ENCODE measurements around the gene VASH1. TPM values are rescaled to one million over a fixed set of nuclear protein-coding genes. Genes with fewer than 3 reads are reported as not detected.

VASH1 gene
- total and polyA plus RNA-seq, 3 experiments from 2014 or later: 1.4 to 6.3 (median 5.7) TPM

DNA sequence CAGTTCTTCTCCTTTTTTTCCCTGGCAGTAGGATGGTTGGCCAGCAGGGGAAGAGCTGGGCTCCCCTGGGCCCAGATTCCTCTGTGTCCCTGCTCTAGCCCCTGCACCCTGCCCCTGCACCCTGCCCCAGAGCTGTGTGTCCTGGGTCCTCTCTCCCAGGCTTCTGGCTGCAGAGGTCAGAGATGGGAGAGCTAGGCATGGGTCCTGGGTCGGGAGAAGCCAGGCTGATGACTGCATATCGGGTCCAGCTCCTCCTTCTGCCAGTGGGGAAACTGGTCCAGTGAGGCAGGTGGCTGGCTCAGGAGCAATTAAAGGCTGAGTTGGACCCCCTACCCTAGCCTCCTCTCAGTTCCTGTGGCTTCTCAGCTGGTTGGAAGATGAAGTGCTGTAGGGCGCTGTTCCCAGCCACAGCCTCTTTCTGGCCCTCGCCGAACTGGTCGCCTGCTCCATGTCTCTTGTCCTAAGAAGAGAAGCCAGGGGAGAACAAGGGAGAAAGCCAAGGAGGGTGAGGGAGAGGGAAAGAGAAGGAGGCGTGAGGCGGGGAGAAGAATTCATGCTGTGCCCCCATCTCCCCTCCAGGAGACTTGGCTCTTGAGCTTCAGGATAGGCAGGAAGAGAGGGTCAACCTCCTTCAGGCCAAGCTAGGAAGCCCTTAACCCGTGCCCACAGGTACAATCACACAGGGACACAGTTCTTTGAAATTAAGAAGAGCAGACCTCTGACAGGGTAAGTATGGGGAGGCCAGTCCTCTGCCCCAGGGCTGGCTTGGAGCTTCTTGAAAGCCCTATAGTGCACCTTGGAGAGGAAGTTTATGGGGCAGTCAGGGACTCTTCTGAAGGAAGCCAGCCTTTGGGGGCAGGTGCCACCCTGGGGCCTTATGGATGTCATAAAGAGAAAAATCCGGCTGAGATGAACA lies 9.5 kb downstream of the VASH1 start:
- H3K27me3 Mint-ChIP-seq: peaks cover 0 to 8% of the 10 kb centered on the region in 2 donors
- peaks cover 0 to 2% (median 0%) of the 10 kb centered on the region in 3 donors for H3K36me3 Mint-ChIP-seq
- no peaks in the 10 kb centered on the region for H3K36me3 ChIP-seq (ENCODE audit: insufficient read depth, low read length)
- H3K9me3 ChIP-seq (ENCODE audit: low read length): no peaks in the 10 kb centered on the region
- peaks cover 14 to 19% (median 15%) of the 10 kb centered on the region in 3 donors for H3K4me1 Mint-ChIP-seq
- H3K27me3 ChIP-seq (ENCODE audit: insufficient read depth, low read length, poor library complexity, severe bottlenecking): no peaks in the 10 kb centered on the region
- CTCF ChIA-PET: interaction anchor here (1.0 kb wide), 1 partner anchor 12 kb away, joined by 3 read pairs; no protein-coding TSS in a partner anchor
- peak overlapping the region in 1 of 8 donors; percentile 89 for H3K27ac Mint-ChIP-seq
- no peaks in the 10 kb centered on the region for H3K9me3 Mint-ChIP-seq
- DNase-seq: no peak
- H3K4me3 ChIP-seq (ENCODE audit: low read length): no peak overlapping the region
- H3K27ac ChIP-seq (ENCODE audit: low read depth, low read length): no peak overlapping the region
- no peak overlapping the region for H3K4me3 Mint-ChIP-seq
- peaks cover 19% of the 10 kb centered on the region for H3K4me1 ChIP-seq (ENCODE audit: insufficient read depth, low read length)
- POLR2A ChIA-PET: no interaction called here

DNA sequence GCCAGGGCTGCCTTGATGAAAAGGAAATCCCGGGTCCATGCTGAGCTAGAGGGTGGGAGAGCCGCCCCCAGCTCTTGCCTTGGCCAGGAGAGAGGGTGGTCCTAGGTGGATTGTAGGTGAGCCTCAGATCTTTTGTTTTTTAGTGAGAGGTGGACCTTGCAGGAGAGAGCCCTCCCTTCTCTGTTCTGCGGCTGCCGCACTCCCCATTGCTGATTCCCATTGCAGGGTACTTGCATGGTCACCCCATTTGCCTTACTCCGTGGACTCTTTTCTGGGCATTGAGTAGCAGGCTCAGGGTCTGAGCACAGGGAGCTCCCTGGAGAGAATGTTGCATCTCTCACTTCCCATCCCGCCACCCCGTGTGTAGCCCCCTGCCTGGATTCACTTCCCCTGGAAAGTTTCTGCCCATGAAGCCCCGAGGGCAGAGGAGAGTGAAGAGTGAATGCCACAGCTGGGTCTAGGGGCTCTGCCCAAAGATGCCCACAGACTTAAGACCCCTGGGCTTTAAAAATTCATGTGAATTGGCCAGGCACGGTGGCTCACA lies 10.2 kb downstream of the VASH1 start:
- H3K27ac Mint-ChIP-seq: peak overlapping the region in 2 of 8 donors; percentile 55 to 74
- ChIA-PET CTCF (interaction anchor here (0.8 kb wide), 1 partner anchor 13 kb away, joined by 3 read pairs; no protein-coding TSS in a partner anchor), POLR2A (no interaction called here)
- Histone ChIP-seq H3K36me3 (ENCODE audit: insufficient read depth, low read length) (no peaks in the 10 kb centered on the region), H3K4me3 (ENCODE audit: low read length) (no peak overlapping the region), H3K27ac (ENCODE audit: low read depth, low read length) (no peak overlapping the region), H3K4me1 (ENCODE audit: insufficient read depth, low read length) (peaks cover 19% of the 10 kb centered on the region), H3K9me3 (ENCODE audit: low read length) (no peaks in the 10 kb centered on the region), H3K27me3 (ENCODE audit: insufficient read depth, low read length, poor library complexity, severe bottlenecking) (no peaks in the 10 kb centered on the region)
- no peaks in the 10 kb centered on the region for H3K9me3 Mint-ChIP-seq
- peaks cover 0 to 8% of the 10 kb centered on the region in 2 donors for H3K27me3 Mint-ChIP-seq
- peaks cover 14 to 19% (median 15%) of the 10 kb centered on the region in 3 donors for H3K4me1 Mint-ChIP-seq
- no peak overlapping the region for H3K4me3 Mint-ChIP-seq
- DNase-seq: no peak
- H3K36me3 Mint-ChIP-seq: peaks cover 0 to 2% (median 0%) of the 10 kb centered on the region in 3 donors

DNA sequence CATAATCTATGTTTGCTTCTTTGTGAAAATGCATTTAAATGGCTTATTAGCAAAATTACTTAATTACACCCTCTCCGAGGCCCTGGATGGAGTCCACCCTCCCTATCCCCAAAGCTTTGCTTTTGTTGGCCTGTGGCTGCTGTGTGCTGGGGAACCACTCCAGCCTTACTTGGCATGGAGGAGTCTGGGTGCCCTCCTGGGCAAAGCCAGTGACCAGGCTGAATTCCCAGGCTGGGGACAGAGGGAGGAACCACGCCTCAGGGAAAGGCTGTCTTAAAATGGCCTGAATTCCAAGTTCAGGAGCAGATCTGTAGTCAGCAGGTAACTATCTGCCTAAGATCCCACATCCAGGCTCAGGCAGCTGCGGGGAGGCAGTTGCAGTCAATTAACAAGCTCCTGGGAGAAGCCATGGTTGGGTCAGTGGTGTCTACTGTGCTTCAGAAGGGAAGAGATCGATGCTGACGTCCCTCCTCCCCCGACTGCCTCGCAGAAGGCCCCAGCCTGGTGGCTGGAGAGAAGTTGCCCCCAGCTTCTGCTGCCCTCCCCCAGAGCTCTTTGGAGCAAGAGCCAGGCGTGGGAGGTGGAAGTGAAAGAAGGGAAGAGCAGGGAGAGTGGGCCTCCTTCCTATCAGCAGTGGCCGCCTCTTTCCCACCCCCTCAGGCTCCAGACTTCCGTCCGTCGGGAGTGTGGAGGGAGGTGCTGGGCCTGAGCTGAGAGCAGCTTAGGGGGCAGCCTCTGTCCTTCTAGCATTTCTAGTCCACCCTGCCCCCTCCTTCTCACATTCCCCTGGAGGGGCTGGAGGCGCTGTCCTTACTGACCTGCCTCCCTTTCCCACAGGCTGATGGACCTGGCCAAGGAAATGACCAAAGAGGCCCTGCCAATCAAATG lies 11.3 kb downstream of the VASH1 start:
- Mint-ChIP-seq H3K4me1 (peaks cover 11 to 19% (median 15%) of the 10 kb centered on the region in 3 donors), H3K27me3 (peaks cover 0 to 8% of the 10 kb centered on the region in 2 donors), H3K27ac (peak overlapping the region in 1 of 8 donors; percentile 54), H3K9me3 (no peaks in the 10 kb centered on the region), H3K4me3 (no peak overlapping the region), H3K36me3 (peaks cover 0 to 2% (median 0%) of the 10 kb centered on the region in 3 donors)
- no peaks in the 10 kb centered on the region for H3K27me3 ChIP-seq (ENCODE audit: insufficient read depth, low read length, poor library complexity, severe bottlenecking)
- no peaks in the 10 kb centered on the region for H3K9me3 ChIP-seq (ENCODE audit: low read length)
- ChIA-PET CTCF (interaction anchor here (0.8 to 1.5 kb wide), 2 partner anchors 12 kb away, joined by 3 to 4 read pairs; no protein-coding TSS in a partner anchor), POLR2A (interaction anchor here (0.6 kb wide), 1 partner anchor 58 kb away, joined by 3 read pairs; no protein-coding TSS in a partner anchor)
- peaks cover 19% of the 10 kb centered on the region for H3K4me1 ChIP-seq (ENCODE audit: insufficient read depth, low read length)
- DNase-seq: no peak
- peak overlapping the region; percentile 14 for H3K27ac ChIP-seq (ENCODE audit: low read depth, low read length)
- no peaks in the 10 kb centered on the region for H3K36me3 ChIP-seq (ENCODE audit: insufficient read depth, low read length)
- H3K4me3 ChIP-seq (ENCODE audit: low read length): no peak overlapping the region

DNA sequence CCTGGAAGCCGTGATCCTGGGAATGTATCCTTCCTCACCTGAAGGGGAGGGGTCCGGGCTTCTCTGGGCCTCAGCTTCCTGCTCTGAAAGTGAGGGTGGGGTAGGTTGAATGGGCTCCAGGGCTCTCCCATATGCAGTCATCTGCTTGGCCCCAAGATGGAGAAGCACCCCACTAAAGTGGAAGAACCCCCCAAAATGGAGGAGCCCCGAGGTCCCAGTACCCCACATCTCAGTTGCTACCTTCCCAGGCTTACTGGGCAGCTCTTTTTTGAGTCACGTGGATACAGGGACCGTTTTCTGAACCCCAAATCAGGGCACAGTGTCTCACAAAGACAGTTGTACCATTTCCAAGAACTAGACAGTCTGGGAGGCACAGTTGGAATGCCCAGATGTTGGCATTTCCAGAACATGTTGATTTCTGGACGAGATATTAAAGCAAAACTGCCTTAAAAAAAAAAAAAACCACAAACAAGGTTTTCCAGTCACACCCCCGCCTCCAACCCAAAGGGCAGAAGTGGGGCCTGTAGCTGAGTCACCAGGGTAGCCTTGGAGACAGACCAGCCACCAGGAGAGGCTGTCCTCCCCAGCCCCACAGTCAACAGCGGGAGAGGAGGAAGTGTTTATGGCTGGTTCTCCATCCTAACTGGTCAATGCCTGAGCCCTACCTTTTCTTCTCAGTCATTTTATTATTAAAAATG lies 12.1 kb downstream of the VASH1 start:
- H3K9me3 Mint-ChIP-seq: no peaks in the 10 kb centered on the region
- CTCF ChIA-PET: interaction anchor here (1.5 kb wide), 1 partner anchor 11 kb away, joined by 4 read pairs; no protein-coding TSS in a partner anchor
- H3K36me3 ChIP-seq (ENCODE audit: insufficient read depth, low read length): no peaks in the 10 kb centered on the region
- peaks cover 4 to 11% (median 10%) of the 10 kb centered on the region in 3 donors for H3K4me1 Mint-ChIP-seq
- no peak overlapping the region for H3K27ac ChIP-seq (ENCODE audit: low read depth, low read length)
- DNase-seq: no peak
- H3K27me3 Mint-ChIP-seq: peaks cover 0 to 8% of the 10 kb centered on the region in 2 donors
- H3K36me3 Mint-ChIP-seq: peaks cover 0 to 2% (median 0%) of the 10 kb centered on the region in 3 donors
- no peaks in the 10 kb centered on the region for H3K9me3 ChIP-seq (ENCODE audit: low read length)
- POLR2A ChIA-PET: interaction anchor here (0.6 kb wide), 1 partner anchor 59 kb away, joined by 3 read pairs; no protein-coding TSS in a partner anchor
- no peak overlapping the region for H3K4me3 Mint-ChIP-seq
- no peaks in the 10 kb centered on the region for H3K27me3 ChIP-seq (ENCODE audit: insufficient read depth, low read length, poor library complexity, severe bottlenecking)
- no peak overlapping the region for H3K4me3 ChIP-seq (ENCODE audit: low read length)
- peaks cover 11% of the 10 kb centered on the region for H3K4me1 ChIP-seq (ENCODE audit: insufficient read depth, low read length)
- peak overlapping the region in 1 of 8 donors; percentile 68 for H3K27ac Mint-ChIP-seq

DNA sequence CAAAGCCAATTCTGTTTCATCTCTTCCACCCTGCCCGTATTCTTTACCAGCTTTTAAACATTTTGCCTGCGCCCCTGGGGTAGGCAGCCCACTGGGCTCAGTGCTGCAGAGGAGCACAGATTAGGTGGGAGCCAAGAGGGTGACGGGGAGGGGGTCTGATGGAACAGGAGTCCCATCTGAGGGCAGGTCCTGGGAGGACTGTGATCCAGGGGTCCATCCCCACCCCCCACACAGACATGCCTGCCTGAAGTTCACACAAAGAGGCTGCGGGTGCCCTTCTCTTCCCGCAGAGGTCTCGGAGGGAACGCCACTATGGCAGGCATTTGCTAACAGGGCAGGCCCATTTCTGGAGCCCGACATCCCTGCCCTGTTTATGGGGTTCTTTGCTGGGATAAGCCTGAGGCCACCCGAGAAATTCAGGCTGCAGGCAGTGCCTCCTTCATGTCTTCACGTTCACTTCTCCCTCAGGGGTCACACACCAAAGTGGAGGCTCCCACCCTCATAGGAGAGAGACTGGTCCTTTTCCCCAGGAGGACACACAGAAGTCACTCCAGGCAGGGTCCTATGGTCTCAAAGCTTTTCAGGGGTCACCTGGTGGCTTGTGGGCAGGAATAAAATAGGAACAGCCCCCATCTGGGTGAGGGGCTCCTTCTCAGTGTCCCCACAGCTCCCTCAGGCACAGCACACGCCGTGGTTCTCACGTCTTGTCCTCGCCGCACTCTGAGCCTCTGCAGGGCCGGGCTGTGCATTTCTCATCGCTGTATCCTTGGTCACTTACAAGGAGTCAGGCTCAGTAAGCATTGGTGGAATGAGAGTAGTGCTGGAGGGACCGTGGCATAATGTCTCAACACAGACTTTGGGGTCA lies 12.9 kb downstream of the VASH1 start:
- peaks cover 3% of the 10 kb centered on the region for H3K4me1 ChIP-seq (ENCODE audit: insufficient read depth, low read length)
- H3K36me3 ChIP-seq (ENCODE audit: insufficient read depth, low read length): no peaks in the 10 kb centered on the region
- Mint-ChIP-seq H3K9me3 (no peaks in the 10 kb centered on the region), H3K27me3 (peaks cover 0 to 8% of the 10 kb centered on the region in 2 donors), H3K27ac (peak overlapping the region in 1 of 8 donors; percentile 68), H3K4me1 (peaks cover 0 to 2% (median 1%) of the 10 kb centered on the region in 3 donors), H3K36me3 (peaks cover 0 to 2% (median 2%) of the 10 kb centered on the region in 3 donors), H3K4me3 (no peak overlapping the region)
- H3K27me3 ChIP-seq (ENCODE audit: insufficient read depth, low read length, poor library complexity, severe bottlenecking): no peaks in the 10 kb centered on the region
- no peak overlapping the region for H3K27ac ChIP-seq (ENCODE audit: low read depth, low read length)
- no peak overlapping the region for H3K4me3 ChIP-seq (ENCODE audit: low read length)
- ChIA-PET CTCF (interaction anchor here (1.5 kb wide), 1 partner anchor 11 kb away, joined by 4 read pairs; no protein-coding TSS in a partner anchor), POLR2A (no interaction called here)
- no peak for DNase-seq
- H3K9me3 ChIP-seq (ENCODE audit: low read length): no peaks in the 10 kb centered on the region

DNA sequence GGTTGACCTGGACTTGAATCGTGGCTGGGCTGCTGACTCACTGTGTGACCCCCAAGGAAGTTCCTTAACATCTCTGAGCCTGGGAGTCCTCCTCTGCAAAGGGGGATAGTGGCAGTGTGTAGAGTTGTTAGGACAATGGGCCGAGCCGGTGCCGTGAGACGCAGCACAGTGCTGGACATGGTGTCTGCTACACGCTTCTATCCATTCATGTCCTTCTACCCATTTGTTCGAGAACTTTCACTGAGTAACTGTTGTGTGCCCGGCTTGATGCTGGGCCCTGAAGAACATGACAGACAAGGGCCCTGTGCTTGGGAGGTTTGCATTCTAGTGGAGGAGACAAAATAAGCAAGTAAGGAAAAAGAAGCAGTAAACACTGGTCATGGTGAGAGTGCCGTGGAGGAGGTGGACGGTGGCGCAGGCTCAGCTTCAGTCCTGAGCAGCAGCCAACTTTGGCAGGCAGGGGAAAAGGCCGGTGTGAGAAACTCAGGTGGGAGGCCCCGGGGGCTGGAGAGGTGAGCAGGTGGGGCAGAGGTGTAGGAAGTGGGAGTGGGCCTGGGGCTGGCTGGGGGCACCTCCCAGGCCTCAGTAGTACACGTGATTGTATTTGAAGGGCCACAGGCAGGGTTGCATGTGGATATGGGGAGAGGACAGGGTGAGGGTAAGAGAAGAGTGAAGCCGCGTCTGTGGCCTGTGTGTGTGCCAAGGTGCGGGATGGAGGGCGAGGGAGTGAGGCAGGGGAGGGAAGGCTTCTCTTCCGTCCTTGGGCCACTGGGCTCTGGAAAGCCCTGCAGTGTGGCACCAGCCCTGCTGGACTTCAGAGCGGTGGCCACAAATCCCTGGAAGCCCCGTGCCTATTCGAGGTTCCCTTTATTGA lies 13.8 kb downstream of the VASH1 start:
- Histone ChIP-seq H3K4me3 (ENCODE audit: low read length) (no peak overlapping the region), H3K4me1 (ENCODE audit: insufficient read depth, low read length) (no peaks in the 10 kb centered on the region), H3K9me3 (ENCODE audit: low read length) (no peaks in the 10 kb centered on the region), H3K36me3 (ENCODE audit: insufficient read depth, low read length) (no peaks in the 10 kb centered on the region), H3K27ac (ENCODE audit: low read depth, low read length) (no peak overlapping the region), H3K27me3 (ENCODE audit: insufficient read depth, low read length, poor library complexity, severe bottlenecking) (no peaks in the 10 kb centered on the region)
- DNase-seq: no peak
- no peaks in the 10 kb centered on the region for H3K4me1 Mint-ChIP-seq
- H3K27ac Mint-ChIP-seq: no peak overlapping the region
- peaks cover 0 to 2% (median 2%) of the 10 kb centered on the region in 3 donors for H3K36me3 Mint-ChIP-seq
- H3K4me3 Mint-ChIP-seq: no peak overlapping the region
- no peaks in the 10 kb centered on the region for H3K9me3 Mint-ChIP-seq
- peaks cover 0 to 8% of the 10 kb centered on the region in 2 donors for H3K27me3 Mint-ChIP-seq
- POLR2A ChIA-PET: no interaction called here
- CTCF ChIA-PET: interaction anchor here (1.0 kb wide), 1 partner anchor 31 kb away, joined by 3 read pairs; no protein-coding TSS in a partner anchor

Data from CD8-positive, alpha-beta memory T cell (primary cell).